ENCODE measurements around the gene INSC.
A peak's percentile ranks its signal among the peaks of the same experiment; 100 is the strongest.
"Not testable (repeated sequence)": the region's sequence is repeated elsewhere in the genome, so short reads cannot be mapped to it uniquely, and the experiment has no call there.

INSC gene

GRCh38 chr11:15114501-15115475 is at the start of gene INSC:
Gene INSC (plus strand): TSS chr11:15114923. CDS start chr11:15149175, 34,252 bp downstream.
- no peak for DNase-seq (ENCODE audit: low read depth)

- not testable (repeated sequence) for DNase-seq (ENCODE audit: low read depth)
Observed at GRCh38 chr11:15069751-15070150, 45.0 kb upstream of the INSC start.

GRCh38 chr11:15071556-15072255 is 43.0 kb upstream of the INSC start:
- DNase-seq (ENCODE audit: low read depth): no peak

- no peak for DNase-seq (ENCODE audit: low read depth)
Observed at GRCh38 chr11:15072551-15073143, 42.1 kb upstream of the INSC start.

- peak; percentile 37 for DNase-seq (ENCODE audit: low read depth)
Observed at GRCh38 chr11:15073361-15074205, 41.1 kb upstream of the INSC start, which contains the start of gene CALCB. Gene CALCB (plus strand): TSS chr11:15073593. CDS start chr11:15074719, 1,126 bp downstream.

GRCh38 chr11:15074206-15075161 is 40.2 kb upstream of the INSC start:
- DNase-seq (ENCODE audit: low read depth): peak; percentile 86

GRCh38 chr11:15075162-15075526 is 39.6 kb upstream of the INSC start:
- no peak for DNase-seq (ENCODE audit: low read depth)

- no peak for DNase-seq (ENCODE audit: low read depth)
Observed at GRCh38 chr11:15091175-15091574, 23.5 kb upstream of the INSC start.

GRCh38 chr11:15091625-15092024 is 23.1 kb upstream of the INSC start:
- no peak for DNase-seq (ENCODE audit: low read depth)

GRCh38 chr11:15093432-15093831 is 21.3 kb upstream of the INSC start:
- DNase-seq (ENCODE audit: low read depth): no peak

GRCh38 chr11:15095736-15096228 is 18.9 kb upstream of the INSC start:
- DNase-seq (ENCODE audit: low read depth): no peak

- DNase-seq (ENCODE audit: low read depth): no peak
Observed at GRCh38 chr11:15097411-15097810, 17.3 kb upstream of the INSC start.

GRCh38 chr11:15099267-15099666 is 15.5 kb upstream of the INSC start:
- DNase-seq (ENCODE audit: low read depth): no peak

GRCh38 chr11:15101072-15101709 is 13.5 kb upstream of the INSC start:
- peak; percentile 39 for DNase-seq (ENCODE audit: low read depth)

GRCh38 chr11:15104166-15104565 is 10.6 kb upstream of the INSC start:
- no peak for DNase-seq (ENCODE audit: low read depth)

GRCh38 chr11:15106201-15106965 is 8.3 kb upstream of the INSC start:
- no peak for DNase-seq (ENCODE audit: low read depth)

GRCh38 chr11:15107730-15108515 is 6.8 kb upstream of the INSC start:
- DNase-seq (ENCODE audit: low read depth): no peak

- no peak for DNase-seq (ENCODE audit: low read depth)
Observed at GRCh38 chr11:15108592-15109130, 6.1 kb upstream of the INSC start.

Data from activated T-cell treated with anti-CD3 and anti-CD28 coated beads for 48 hours (primary cell).